PC-9 (cell line): ENCODE results near the gene LDHAL6B. TPM values are rescaled to one million over a fixed set of nuclear protein-coding genes. Genes with fewer than 3 reads are reported as not detected.
"Not testable (repeated sequence)": the region's sequence is repeated elsewhere in the genome, so short reads cannot be mapped to it uniquely, and the experiment has no call there.

Source experiments
- BruUV-seq: library from RNA; stranded (reverse); fragments of 400-500 nt; replicated peaks from 2 replicates; lab custom pipeline; 2021; lab: Mats Ljungman, UMichigan
- CTCF ChIA-PET: fragments of 300-600 bp; sonication (Branson Sonifier 250); formaldehyde crosslinking; loops from one replicate; lab custom pipeline; 2022; ENCODE audit warnings: antibody characterized with exemption; lab: Charles Lee
- POLR2A ChIA-PET: fragments of 300-600 bp; sonication (Branson Sonifier 250); formaldehyde crosslinking; loops from one replicate; lab custom pipeline; 2022; ENCODE audit warnings: antibody characterized with exemption; ENCODE audit not compliant: unreplicated experiment; lab: Charles Lee
- DNase-seq, 2 experiments: peaks; one replicate each; pipeline versions ENCODE4 v3.0.0 to v3.0.0-alpha.2; 2015 to 2022; ENCODE audit warnings: mixed read lengths in 1 of 2
- H2AFZ ChIP-seq: fragments of 200-600 bp; sonication (generic); 2 replicates; pipeline ENCODE4 v1.8.1; 2017; ENCODE audit warnings: antibody characterized with exemption
- H3F3A ChIP-seq: fragments of 200-600 bp; sonication (generic); 2 replicates; pipeline ENCODE4 v1.8.1; 2017; ENCODE audit warnings: antibody characterized with exemption, mild to moderate bottlenecking, low read depth; ENCODE audit not compliant: insufficient read depth
- H3K27ac ChIP-seq: fragments of 200-600 bp; sonication (generic); 2 replicates; pipeline ENCODE4 v1.6.1; 2016; ENCODE audit warnings: mixed run types
- H3K27me3 ChIP-seq: fragments of 200-600 bp; sonication (generic); 2 replicates; pipeline ENCODE4 v1.6.1; 2016; ENCODE audit warnings: low read depth, mixed run types; ENCODE audit not compliant: insufficient read depth
- H3K36me3 ChIP-seq: fragments of 200-600 bp; sonication (generic); 2 replicates; pipeline ENCODE4 v1.6.1; 2016; ENCODE audit warnings: low read depth, mixed run types
- H3K4me1 ChIP-seq: fragments of 200-600 bp; sonication (generic); replicated peaks from 2 replicates; pipeline ENCODE4 v1.6.1; 2016; ENCODE audit warnings: mixed run types; ENCODE audit not compliant: insufficient read depth
- H3K4me2 ChIP-seq: fragments of 200-600 bp; sonication (generic); 2 replicates; pipeline ENCODE4 v1.6.1; 2017; ENCODE audit warnings: mixed run types
- H3K4me3 ChIP-seq: fragments of 200-600 bp; sonication (generic); 2 replicates; pipeline ENCODE4 v1.6.1; 2016; ENCODE audit warnings: mixed run types
- H3K79me2 ChIP-seq: fragments of 200-600 bp; sonication (generic); 2 replicates; pipeline ENCODE4 v1.6.1; 2017; ENCODE audit warnings: low read depth, mixed run types
- H3K9me2 ChIP-seq: fragments of 200-600 bp; sonication (generic); 2 replicates; pipeline ENCODE4 v1.8.1; 2017; ENCODE audit warnings: mild to moderate bottlenecking; ENCODE audit not compliant: insufficient read depth
- H3K9me3 ChIP-seq: fragments of 200-600 bp; sonication (generic); 2 replicates; pipeline ENCODE4 v1.8.1; 2016; ENCODE audit warnings: low read depth; ENCODE audit not compliant: insufficient read depth
- H4K20me1 ChIP-seq: fragments of 200-600 bp; sonication (generic); 2 replicates; pipeline ENCODE4 v1.8.1; 2017; ENCODE audit not compliant: insufficient read depth
- EZH2 ChIP-seq: fragments of 200-600 bp; sonication (generic); IDR thresholded peaks from 2 replicates; pipeline ENCODE4 v1.8.0; 2017; ENCODE audit warnings: antibody characterized with exemption, low read depth
- intact Hi-C: fragments of 100-400 bp; cut with micrococcal nuclease; formaldehyde crosslinking; loops from one replicate; pipeline ENCODE4 v1.10.0; 2022; ENCODE audit not compliant: unreplicated experiment
- total RNA-seq: library from RNA; stranded (reverse); gene quantifications from 2 replicates; pipeline ENCODE4 v1.2.3, GENCODE V29; 2021
- TF ChIP-seq, protein P1 (sequence below): fragments of 200-600 bp; sonication (generic); conservative IDR thresholded peaks from 2 replicates; pipeline ENCODE4 v1.6.1; 2017; ENCODE audit warnings: mixed run types, antibody characterized with exemption, mild to moderate bottlenecking, moderate library complexity

LDHAL6B gene
- total RNA-seq, 1 experiment from 2014 or later: not detected

GRCh38 chr15:59158701-59159034 is 48.0 kb upstream of the LDHAL6B start:
- Histone ChIP-seq H3K9me3 (no peaks in the 10 kb centered on the region), H4K20me1 (no peaks in the 10 kb centered on the region), H3K4me2 (no peak overlapping the region), H3K9me2 (no peaks in the 10 kb centered on the region), H3K79me2 (no peaks in the 10 kb centered on the region), H3K4me3 (no peak overlapping the region), H3K27me3 (no peaks in the 10 kb centered on the region), H3K27ac (no peak overlapping the region), H3K4me1 (no peaks in the 10 kb centered on the region), H3F3A (no peaks in the 10 kb centered on the region), H3K36me3 (peaks cover 12% of the 10 kb centered on the region), H2AFZ (no peak overlapping the region)
- TF ChIP-seq, protein P1, sequence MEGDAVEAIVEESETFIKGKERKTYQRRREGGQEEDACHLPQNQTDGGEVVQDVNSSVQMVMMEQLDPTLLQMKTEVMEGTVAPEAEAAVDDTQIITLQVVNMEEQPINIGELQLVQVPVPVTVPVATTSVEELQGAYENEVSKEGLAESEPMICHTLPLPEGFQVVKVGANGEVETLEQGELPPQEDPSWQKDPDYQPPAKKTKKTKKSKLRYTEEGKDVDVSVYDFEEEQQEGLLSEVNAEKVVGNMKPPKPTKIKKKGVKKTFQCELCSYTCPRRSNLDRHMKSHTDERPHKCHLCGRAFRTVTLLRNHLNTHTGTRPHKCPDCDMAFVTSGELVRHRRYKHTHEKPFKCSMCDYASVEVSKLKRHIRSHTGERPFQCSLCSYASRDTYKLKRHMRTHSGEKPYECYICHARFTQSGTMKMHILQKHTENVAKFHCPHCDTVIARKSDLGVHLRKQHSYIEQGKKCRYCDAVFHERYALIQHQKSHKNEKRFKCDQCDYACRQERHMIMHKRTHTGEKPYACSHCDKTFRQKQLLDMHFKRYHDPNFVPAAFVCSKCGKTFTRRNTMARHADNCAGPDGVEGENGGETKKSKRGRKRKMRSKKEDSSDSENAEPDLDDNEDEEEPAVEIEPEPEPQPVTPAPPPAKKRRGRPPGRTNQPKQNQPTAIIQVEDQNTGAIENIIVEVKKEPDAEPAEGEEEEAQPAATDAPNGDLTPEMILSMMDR: no peak
- TF ChIP-seq EZH2: no peak
- ChIA-PET POLR2A (no interaction called here), CTCF (no interaction called here)
- no peak for DNase-seq
- no TSS peak for BruUV-seq
- intact Hi-C loops: no loop called here

- CTCF ChIA-PET: no interaction called here
- TF ChIP-seq, protein P1: no peak
- no peak for TF ChIP-seq EZH2
- intact Hi-C loops: no loop called here
- no peaks in the 10 kb centered on the region for H3K9me2 ChIP-seq
- H3K4me3 ChIP-seq: no peak overlapping the region
- no peak overlapping the region for H2AFZ ChIP-seq
- no peaks in the 10 kb centered on the region for H3K9me3 ChIP-seq
- H3K27me3 ChIP-seq: no peaks in the 10 kb centered on the region
- BruUV-seq: no TSS peak
- no peaks in the 10 kb centered on the region for H3K79me2 ChIP-seq
- H4K20me1 ChIP-seq: no peaks in the 10 kb centered on the region
- POLR2A ChIA-PET: no interaction called here
- H3K27ac ChIP-seq: no peak overlapping the region
- peaks cover 12% of the 10 kb centered on the region for H3K36me3 ChIP-seq
- no peak for DNase-seq
- no peak overlapping the region for H3K4me2 ChIP-seq
- H3F3A ChIP-seq: no peaks in the 10 kb centered on the region
- no peaks in the 10 kb centered on the region for H3K4me1 ChIP-seq
Measured at GRCh38 chr15:59159210-59159609, 47.4 kb upstream of the LDHAL6B start.

DNA sequence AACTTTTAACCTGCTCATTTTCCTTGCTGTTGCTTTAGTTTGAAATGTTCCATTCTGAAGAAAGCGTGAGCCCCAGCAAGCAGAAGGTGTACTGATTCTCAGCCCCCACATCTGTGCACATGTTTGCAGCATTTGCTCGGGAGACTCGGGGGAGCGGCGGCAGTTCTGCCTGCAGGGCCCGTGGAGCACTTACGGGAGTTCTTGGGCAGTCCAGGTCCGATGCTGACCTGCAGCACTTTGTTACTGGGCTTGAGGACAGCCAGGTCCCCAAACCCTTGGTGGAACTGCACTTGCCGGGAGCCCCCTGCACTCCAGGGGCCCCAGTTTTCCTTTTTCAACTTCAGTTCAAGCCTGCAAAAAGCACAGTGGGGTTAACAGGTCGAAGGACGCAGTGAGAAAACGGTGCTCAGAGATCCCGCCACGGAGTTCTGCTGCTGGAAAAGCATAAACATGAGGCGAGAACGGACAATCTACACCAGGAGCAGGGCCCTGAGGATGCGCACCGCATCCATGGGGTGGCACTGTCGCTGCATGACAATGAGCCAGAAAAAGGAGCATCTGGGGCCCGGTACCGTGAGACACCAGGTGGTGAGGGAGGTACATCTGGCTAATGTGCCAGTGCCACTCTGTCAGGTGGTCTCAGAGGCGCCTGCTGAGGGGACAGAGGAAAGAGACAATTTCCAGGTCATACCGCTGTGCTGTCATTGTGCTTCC is 45.6 kb upstream of the LDHAL6B start:
- peak in 1 of 2 experiments; percentile 29 for DNase-seq
- ChIA-PET POLR2A (interaction anchor here (0.5 kb wide), 1 partner anchor 9 kb away, joined by 10 read pairs; no protein-coding TSS in a partner anchor), CTCF (no interaction called here)
- Histone ChIP-seq H3F3A (no peaks in the 10 kb centered on the region), H3K4me2 (no peak overlapping the region), H2AFZ (no peak overlapping the region), H3K27me3 (no peaks in the 10 kb centered on the region), H3K27ac (no peak overlapping the region), H3K4me3 (no peak overlapping the region), H3K9me2 (no peaks in the 10 kb centered on the region), H3K79me2 (no peaks in the 10 kb centered on the region), H3K36me3 (peaks cover 7% of the 10 kb centered on the region), H4K20me1 (no peaks in the 10 kb centered on the region), H3K4me1 (no peaks in the 10 kb centered on the region), H3K9me3 (no peaks in the 10 kb centered on the region)
- BruUV-seq: no TSS peak
- intact Hi-C loops: loop anchor here (1.0 kb wide), 1 partner anchor 332 kb away; no protein-coding TSS in a partner anchor
- TF ChIP-seq, protein P1: peak; percentile 41
- no peak for TF ChIP-seq EZH2

DNA sequence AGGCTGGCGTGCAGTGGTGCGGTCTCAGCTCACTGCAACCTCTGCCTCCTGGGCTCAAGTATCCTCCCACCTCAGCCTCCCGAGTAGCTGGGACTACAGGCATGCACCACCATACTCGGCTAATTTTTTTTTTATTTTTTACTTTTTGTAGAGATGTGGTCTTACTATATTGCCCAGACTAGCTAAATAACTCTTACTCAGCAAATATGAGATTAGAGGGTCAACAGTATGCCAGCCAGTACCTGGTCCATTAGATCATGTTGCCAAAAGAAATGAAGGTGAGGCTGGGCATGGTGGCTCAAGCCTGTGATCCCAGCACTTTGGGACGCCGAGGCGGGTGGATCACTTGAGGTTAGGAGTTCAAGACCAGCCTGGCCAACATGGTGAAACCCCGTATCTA is 44.6 kb upstream of the LDHAL6B start:
- H4K20me1 ChIP-seq, H3K4me2 ChIP-seq, H3K79me2 ChIP-seq, DNase-seq, H2AFZ ChIP-seq, H3F3A ChIP-seq, H3K4me1 ChIP-seq, H3K9me2 ChIP-seq, intact Hi-C loops, CTCF ChIA-PET, H3K36me3 ChIP-seq, H3K27ac ChIP-seq, H3K4me3 ChIP-seq, H3K27me3 ChIP-seq, H3K9me3 ChIP-seq, BruUV-seq: not testable (repeated sequence)
- POLR2A ChIA-PET: interaction anchor here (0.6 kb wide), 1 partner anchor 313 kb away, joined by 3 read pairs; no protein-coding TSS in a partner anchor
